Measurements from ENCODE around the gene SYNE2. TPM values are rescaled to one million over a fixed set of nuclear protein-coding genes. Genes with fewer than 3 reads are reported as not detected.

SYNE2 gene
- polyA plus RNA-seq, 3 donors, result 25.3 to 39.6 (median 32.3) TPM

DNA sequence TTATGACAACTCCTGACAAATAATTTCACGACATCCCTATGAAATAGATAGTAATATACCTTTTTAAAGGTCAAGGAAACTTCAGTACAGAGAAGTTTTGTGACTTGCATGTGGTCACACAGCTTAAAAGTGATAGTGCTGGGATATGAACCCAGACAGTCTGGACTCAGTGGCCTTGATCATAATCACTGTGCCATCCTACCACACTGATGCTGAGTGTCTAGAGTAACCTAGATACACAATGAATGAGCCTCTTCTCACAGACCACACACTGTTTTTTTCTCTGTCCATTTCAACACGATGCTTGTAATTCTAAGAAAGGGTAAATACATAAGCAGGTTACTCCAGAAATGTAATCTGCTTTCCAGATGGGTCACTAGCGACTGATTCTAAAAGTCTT lies 88.2 kb downstream of the SYNE2 start:
- WGBS, 3 donors, result 77 to 84% (median 84%) methylated on average over 3 of the region's 3 CpGs
- no peak overlapping the region for H3K27ac ChIP-seq (ENCODE audit: low read depth, low read length)

DNA sequence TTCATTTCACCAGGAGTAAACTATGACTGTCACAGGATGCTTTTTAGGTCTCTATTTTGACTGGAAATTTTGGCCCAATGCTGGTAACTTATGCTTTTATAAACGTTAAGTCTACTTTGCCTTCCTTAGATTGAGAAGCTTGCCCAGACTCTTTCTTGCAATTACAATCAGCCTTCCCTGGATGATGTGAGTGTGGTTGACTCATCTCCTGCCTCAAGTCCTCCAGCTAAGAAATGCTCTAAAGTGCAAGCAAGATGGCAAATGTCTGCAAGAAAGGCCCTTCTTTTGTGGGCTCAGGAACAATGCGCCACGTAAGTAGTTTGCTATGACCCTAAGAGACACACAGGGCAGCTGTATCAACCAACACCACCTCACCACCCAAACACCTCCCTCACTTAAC lies 96.9 kb downstream of the SYNE2 start:
- WGBS, 3 donors, result 95 to 99% (median 95%) methylated on average over 3 of the region's 3 CpGs
- no peak overlapping the region for H3K27ac ChIP-seq (ENCODE audit: low read depth, low read length)

DNA sequence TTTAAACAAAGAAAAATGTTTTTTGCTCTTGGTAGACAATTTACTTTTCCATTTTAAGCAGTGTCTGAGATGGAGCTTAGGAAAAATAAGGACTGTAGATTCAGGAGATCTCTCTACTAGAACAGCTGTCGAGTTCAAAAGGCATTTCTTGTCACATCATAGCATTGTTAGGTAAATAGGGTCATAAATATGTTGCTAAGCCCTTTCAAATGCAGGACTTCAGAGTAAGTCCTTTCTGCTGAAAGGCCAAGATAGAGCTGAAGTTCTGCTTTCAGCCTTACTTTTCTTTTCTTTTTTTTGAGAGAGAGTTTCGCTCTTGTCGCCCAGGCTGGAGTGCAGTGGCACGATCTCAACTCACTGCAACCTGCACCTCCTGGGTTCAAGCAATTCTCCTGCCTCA lies 98.2 kb downstream of the SYNE2 start:
- WGBS, 3 donors, result 78 to 89% (median 88%) methylated on average over 4 of the region's 4 CpGs
- no peak overlapping the region for H3K27ac ChIP-seq (ENCODE audit: low read depth, low read length)

DNA sequence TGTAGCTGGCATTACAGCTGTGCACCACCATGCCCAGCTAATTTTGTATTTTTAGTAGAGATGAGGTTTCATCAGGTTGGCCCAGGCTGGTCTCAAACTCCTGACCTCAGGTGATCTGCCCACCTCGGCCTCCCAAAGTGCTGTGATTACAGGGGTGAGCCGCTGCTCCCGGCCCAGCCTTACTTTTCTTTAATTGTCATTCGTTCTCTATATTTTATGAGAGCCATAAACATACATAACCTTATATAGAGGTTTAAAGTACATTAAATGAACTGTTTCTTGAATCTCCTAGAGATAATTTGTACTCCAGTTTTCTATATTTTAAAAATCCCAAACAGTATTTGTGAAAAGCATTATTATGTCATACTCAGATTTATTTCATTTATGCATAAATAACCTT lies 98.6 kb downstream of the SYNE2 start:
- H3K27ac ChIP-seq (ENCODE audit: low read depth, low read length), result no peak overlapping the region
- WGBS, 3 donors, result 73 to 99% (median 84%) methylated on average over 4 of the region's 4 CpGs

DNA sequence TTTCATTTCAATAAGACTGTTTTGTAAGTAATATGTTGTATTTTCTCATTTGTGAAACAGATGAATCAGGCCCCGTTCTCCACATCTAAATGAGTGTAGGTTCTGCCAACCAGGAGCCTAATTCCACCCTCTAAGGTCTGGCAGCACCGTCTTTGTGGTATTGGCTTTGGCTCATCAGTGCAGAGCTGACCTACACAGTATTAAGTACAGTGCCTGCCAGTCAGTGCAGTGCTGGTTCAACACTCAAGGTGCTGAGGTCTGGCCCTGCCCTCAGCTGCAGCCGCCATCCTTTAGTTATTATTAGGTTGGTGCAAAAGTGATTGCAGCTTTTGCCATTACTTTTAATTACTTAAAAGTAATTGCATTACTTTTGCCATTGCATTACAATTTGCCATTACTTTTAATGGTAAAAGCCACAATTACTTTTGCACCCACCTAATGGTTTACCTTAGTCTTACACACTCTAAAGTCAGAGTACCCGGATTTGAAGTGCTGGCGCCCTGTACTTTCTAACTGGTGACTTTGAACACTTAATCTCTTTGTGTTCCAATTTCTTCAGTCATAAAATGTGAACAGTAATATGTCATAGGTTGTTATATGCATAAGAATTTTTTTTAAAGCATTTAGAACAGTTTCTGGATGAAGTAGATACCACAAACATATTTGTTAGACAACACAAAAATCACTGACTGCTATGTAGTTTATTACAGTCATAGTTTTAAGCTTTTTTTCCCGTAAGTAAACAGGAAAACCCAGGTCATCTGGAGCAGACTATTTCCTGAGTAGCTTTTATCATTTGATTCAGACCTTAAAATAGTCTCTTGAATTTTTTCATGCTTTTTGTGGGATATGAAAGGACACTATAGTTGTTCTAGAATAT lies 99.5 kb downstream of the SYNE2 start:
- 85 to 96% (median 85%) methylated on average over 6 of the region's 6 CpGs for WGBS, 3 donors
- H3K27ac ChIP-seq (ENCODE audit: low read depth, low read length), result no peak overlapping the region

DNA sequence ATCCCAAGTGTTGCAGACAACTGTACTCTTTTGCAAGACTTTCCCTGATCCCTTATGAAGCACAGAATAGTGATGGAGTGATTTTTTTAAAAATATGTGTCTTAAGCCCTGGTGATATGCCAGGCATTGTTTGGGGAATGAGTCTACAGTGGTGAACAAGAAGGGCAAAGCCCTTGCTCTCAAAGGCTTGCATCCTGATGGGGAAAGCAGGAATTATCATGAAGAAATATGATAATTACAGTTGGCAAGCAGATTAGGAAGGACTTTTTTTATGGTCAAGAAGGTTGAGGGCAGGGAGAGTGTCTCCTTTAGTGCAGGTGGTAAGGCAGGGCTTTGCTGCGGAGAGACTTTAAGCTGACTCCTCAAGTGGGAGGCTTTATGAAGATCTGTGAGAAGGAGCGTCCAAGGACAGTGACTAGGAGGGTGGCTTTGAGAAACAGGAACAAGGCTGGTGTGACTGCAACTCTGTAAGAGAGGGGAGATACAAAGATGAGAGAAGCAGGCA lies 100.2 kb downstream of the SYNE2 start:
- WGBS, 3 donors, result 75 to 95% (median 87%) methylated on average over 2 of the region's 2 CpGs
- H3K27ac ChIP-seq (ENCODE audit: low read depth, low read length), result no peak overlapping the region

DNA sequence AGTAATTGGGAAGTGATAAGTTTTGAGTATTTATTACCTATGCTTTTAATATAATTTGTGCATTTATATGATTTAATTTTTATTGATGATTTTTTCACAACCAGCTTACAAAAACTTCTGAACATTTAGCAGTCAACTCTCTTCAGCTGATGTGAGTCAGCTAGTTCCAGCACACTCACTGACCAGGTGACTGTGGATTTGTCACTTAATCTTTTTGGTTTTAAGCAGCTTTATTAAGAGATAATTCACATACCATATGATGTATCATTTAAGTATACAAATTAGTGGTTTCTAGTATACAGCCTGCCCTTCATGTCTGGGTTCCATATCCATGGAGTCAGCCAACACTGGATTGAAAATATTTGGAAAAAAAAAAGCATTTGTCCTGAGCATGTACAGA lies 103.5 kb downstream of the SYNE2 start:
- H3K27ac ChIP-seq (ENCODE audit: low read depth, low read length), result no peak overlapping the region

DNA sequence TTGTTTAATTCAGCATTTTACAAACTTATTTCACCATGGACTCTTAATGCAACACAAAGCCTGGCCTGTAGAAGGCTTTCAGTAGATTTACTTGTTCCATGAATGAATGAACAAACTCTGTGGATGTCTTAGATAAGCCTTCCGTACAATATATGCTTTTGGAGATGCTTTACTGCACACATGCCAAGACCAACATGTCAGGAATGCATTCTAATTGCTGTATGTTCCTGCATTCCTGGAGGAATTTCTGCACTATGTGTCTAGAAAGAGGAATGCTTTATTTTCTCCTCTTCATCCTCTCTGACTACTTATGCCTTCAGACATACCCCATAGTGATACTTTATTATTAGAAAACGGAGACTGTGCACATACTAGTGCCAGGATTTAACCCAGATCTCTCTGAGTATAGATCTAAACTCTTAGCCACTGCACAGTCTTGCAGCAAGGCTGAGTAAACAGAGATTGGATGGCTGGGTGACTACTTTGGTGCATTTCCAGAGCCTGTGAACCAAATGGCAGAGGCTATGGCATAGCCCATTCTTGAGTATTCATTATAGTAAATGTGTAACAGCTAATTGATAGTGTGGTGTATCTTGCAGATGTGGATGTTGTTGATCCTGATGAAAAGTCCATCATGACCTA lies 108.2 kb downstream of the SYNE2 start:
- WGBS, 3 donors, result 49 to 82% (median 72%) methylated on average over 2 of the region's 2 CpGs
- no peak overlapping the region for H3K27ac ChIP-seq (ENCODE audit: low read depth, low read length)

DNA sequence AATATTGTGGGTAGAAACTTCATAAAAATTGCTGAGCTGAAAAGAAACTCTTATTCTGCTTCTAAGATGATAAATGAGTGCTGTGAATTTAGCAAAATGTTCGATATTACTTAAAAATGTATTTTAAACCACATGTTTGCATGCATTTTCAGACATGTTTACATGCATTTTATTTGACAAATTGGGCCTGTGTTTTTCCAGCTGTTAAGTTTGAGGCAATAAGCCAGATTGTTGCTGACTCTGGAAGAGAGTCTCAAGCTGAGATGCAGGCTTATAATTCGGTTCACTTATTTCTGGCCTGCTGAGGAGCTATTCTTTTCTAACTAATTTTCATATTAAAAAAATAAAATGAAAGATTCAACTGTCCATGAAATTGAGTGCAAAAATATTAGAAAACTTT lies 110.1 kb downstream of the SYNE2 start:
- 72 to 76% (median 75%) methylated on average over 2 of the region's 2 CpGs for WGBS, 3 donors

DNA sequence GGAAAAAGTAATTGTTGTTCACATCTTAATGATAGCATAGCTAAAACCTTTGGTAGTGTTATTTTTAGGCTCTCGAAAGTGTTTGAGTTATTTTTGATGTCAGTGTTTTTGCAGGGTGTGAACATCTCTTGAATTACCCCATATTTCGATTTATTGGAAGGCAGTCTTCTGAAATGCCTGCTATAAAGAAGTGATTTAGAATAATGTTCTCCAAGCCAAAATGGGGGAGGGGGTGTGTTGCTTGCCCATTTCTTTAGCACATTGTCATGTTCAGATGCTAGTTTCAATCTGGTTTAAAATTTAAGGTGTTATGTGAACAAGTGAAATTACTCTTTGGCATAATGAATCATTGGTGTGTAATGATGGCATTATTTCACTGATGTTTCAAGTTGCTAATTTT lies 110.6 kb downstream of the SYNE2 start:
- no peak overlapping the region for H3K27ac ChIP-seq (ENCODE audit: low read depth, low read length)

More for the DNA sequence above, 110.1 kb downstream of the SYNE2 start:
- no peak overlapping the region for H3K27ac ChIP-seq (ENCODE audit: low read depth, low read length)

DNA sequence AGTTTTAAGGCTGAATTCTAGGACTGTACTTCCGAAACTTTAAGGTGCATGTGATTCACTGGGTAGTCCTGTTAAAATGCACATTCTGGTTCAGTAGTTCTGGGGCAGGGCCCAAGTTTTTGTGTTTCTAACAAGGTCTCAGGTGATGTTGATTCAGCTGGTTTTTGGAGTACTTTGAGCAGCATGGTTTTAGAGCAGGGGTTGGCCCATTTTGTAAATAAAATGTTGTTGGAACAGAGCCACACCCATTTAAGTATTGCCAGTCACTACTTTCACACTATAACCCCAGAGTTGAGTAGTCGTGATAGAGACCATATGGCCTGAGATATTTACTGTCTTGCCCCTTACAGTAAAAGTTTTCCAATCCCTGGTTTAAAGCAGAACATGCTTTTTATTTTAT lies 111.3 kb downstream of the SYNE2 start:
- 82 to 93% (median 87%) methylated on average over 2 of the region's 2 CpGs for WGBS, 3 donors
- no peak overlapping the region for H3K27ac ChIP-seq (ENCODE audit: low read depth, low read length)

More for the DNA sequence above, 110.6 kb downstream of the SYNE2 start:
- WGBS, 3 donors, result 85 to 90% (median 88%) methylated on average over 2 of the region's 2 CpGs

DNA sequence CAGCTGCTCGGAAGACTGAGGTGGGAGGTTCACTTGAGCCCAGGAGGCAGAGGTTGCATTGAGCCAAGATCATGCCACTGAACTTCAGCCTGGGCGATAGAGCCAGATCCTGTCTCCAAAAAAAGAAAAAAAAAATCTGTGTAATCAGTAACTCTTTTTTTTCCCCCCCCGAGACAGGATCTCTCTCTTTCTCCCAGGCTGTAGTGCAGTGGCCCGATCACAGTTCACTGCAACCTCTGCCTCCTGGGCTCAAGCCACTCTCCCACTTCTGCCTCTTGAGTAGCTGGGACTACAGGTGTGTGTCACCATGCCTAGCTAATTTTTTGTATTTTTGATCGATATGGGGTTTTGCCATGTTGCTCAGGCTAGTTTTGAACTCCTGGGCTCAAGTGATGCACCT lies 113.6 kb downstream of the SYNE2 start:
- H3K27ac ChIP-seq (ENCODE audit: low read depth, low read length), result no peak overlapping the region
- WGBS, 3 donors, result 90 to 96% (median 96%) methylated on average over 5 of the region's 5 CpGs

DNA sequence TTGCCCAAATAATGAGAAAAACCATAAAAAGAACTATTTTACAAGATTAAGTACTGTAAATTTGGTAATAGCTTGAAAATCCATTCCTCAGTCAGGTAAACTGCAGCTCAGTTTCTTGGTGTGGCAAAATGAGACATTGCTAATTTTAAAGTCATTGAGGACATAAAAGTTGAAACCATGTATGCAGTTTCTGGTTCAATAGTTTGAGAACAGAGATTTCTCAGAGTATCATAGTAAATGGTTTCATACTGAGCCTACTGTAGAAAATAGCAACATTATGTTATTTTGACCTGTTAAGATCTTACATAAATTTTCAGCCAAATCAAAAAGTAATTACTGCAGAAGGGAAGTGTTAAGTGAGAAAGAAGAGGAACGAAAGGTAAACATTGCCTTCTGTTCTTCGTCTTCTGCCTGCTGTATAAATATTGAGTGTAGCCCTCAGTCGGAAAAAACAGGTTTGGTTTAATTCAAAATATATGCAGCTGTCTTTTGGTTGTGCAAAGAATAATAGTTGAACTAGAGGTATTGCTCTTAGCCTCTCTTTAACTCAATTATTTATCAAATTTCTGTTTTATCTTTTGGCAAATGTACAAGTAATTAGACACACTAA lies 119.6 kb downstream of the SYNE2 start:
- 46 to 89% (median 86%) methylated on average over 3 of the region's 3 CpGs for WGBS, 3 donors
- no peak overlapping the region for H3K27ac ChIP-seq (ENCODE audit: low read depth, low read length)

DNA sequence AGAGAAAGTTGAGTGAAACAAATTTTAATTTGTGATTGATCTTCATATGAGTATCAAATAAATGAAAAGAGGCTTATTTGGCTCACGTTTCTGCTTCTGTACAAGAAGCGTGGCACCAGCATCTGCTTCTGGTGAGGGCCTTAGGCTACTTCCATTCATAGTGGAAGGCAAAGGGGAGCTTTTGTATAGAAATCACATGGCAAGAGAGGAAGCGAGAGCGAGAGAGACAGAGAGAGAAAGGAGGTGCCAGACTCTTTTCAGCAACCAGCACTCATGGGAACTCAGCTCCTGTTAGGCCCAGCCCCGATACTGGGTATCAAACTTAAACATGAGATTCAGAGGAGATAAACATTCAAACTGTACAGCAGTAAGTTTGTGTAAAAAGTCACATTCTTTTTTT lies 121.4 kb downstream of the SYNE2 start:
- 94 to 95% (median 95%) methylated on average over 5 of the region's 5 CpGs for WGBS, 3 donors
- H3K27ac ChIP-seq (ENCODE audit: low read depth, low read length), result no peak overlapping the region

DNA sequence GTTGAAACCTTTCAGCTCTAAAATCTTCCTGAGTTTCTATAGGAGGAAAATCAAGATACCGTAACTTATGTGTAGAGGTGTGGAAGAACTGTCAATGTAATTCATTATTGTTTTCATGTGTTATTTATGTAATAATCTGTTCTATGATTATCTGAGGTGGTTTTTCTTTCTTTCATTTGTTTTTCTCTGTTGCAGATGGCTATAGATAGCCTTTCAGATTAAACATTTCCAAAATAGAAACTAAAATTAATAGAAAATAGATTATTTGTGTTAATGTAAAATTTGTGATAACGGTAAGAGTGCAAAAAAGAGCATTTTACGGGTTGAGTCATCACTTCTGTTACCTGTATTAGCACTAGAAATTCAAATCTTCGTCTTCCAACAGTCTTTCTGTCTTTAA lies 128.8 kb downstream of the SYNE2 start:
- WGBS, 3 donors, result 96 to 99% (median 99%) methylated on average over 4 of the region's 4 CpGs
- H3K27ac ChIP-seq (ENCODE audit: low read depth, low read length), result no peak overlapping the region

DNA sequence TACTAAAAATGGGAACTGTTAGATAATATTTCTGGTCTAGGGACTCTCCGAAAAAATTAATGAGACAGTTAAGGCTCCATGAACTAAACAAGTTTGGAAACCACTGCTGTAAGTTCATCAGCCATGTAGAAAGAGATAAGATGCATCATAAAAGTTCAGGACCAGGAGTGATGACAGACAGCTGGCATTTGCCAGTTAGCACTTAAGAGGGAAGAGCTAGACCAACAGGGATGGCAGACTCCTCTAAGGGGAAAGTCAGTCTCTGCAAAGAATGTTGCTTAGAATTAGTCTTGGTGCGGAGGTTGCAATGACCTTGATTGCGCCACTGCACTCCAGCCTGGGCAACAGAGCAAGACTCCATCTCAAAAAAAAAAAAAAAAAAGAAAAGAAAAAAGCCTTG lies 129.4 kb downstream of the SYNE2 start:
- H3K27ac ChIP-seq (ENCODE audit: low read depth, low read length), result no peak overlapping the region
- 96 to 98% (median 96%) methylated on average over 3 of the region's 3 CpGs for WGBS, 3 donors

DNA sequence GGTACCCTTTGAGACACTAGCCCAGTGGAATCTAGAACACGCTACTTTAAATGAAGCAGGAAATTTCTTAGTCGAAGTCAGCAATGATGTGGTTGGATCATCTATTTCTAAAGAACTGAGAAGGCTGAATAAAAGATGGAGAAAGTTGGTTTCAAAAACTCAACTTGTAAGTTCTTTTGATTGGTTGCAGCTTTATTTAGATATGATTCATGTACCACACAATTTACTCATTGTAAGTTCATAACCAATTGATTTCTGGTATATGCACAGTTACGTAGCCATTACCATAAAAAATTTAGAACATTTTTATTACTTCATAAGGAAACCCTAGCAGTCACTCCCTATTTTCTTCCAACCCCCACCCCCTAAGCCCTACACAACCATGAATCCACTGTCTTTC lies 129.8 kb downstream of the SYNE2 start:
- 94 to 97% (median 96%) methylated on average over 3 of the region's 3 CpGs for WGBS, 3 donors
- H3K27ac ChIP-seq (ENCODE audit: low read depth, low read length), result no peak overlapping the region

DNA sequence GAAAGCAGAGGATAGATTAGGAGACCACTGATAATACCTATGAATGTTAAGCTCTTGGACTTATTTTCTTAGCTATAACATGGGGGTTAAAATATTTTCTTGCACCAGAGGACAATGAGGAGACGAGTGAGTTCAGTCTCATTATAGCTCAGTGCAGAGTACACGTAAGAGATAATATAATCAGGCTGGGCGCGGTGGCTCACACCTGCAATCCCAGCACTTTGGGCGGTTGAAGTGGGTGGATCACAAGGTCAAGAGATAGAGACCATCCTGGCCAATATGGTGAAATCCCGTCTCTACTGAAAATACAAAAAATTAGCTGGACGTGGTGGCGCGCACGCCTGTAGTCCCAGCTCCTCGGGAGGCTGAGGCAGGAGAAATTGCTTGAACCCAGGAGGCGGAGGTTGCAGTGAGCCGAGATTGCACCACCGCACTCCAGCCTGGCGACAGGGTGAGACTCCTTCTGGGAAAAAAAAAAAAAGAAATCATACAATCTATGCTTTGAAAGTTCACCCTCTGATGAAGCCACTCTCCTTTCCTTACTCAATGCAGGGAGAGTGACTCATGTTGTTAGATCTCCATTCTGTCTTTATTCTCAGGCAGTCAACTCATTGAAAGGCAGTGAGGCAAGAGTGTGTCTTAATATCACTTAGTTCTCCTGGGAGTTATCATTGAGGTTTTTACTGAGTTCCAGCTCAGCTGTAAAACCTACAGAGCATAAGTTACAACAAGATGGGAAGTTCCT lies 134.2 kb downstream of the SYNE2 start:
- 87 to 96% (median 93%) methylated on average over 15 of the region's 15 CpGs for WGBS, 3 donors
- no peak overlapping the region for H3K27ac ChIP-seq (ENCODE audit: low read depth, low read length)

DNA sequence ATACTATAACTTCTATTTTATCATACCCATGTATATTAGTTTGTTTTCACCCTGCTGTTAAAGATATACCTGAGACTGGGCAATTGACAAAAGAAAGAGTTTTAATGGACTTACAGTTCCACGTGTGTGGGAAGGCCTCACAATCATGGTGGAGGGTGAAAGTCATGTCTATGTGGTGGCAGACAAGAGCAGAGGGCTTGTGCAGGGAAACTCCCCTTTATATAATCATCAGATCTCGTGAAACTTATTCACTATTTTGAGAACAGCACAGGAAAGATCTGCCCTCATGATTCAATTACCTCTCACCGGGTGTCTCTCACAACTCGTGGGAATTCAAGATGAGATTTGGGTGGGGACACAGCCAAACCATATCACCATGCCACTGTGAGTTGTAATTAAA lies 135.8 kb downstream of the SYNE2 start:
- H3K27ac ChIP-seq (ENCODE audit: low read depth, low read length), result no peak overlapping the region
- 86 to 90% (median 88%) methylated on average over 4 of the region's 4 CpGs for WGBS, 3 donors

Measured in adipose tissue (tissue), 3 donors.